ENCODE results near the gene ESYT3. TPM values are rescaled to one million over a fixed set of nuclear protein-coding genes. Genes with fewer than 3 reads are reported as not detected.

The ESYT3 gene
- total RNA-seq, 1 experiment from 2014 or later, result 6.3 TPM

DNA sequence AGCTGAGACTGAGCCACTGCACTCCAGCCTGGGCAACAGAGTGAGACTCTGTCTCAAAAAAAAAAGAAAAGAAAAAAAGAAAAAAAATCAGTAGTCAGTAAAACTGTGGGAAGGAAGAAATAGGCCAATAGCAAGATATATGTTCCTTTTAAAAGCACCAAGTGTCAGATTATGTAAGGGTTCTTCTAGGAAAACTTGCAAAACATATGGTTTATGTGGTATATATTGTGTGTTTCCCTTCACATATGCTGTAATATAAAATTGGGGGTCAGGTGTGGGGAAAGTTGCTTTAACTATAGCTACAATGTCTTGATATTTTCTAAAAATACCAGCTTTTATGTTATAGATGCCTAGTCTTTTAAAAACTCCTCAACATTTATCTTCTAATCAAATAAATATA is 64.6 kb downstream of the ESYT3 start:
- H3K9me3 ChIP-seq (ENCODE audit: control insufficient read depth, low read depth, low read length), result no peaks in the 10 kb centered on the region
- H2BK20ac ChIP-seq (ENCODE audit: low read depth, low read length, poor library complexity, severe bottlenecking), result no peak overlapping the region
- no peak overlapping the region for H2AFZ ChIP-seq (ENCODE audit: low read length)
- no peak overlapping the region for H2BK120ac ChIP-seq (ENCODE audit: low read depth, low read length, poor library complexity, severe bottlenecking)
- no peak overlapping the region for H3K4me3 Mint-ChIP-seq
- H3K9me3 Mint-ChIP-seq, result no peaks in the 10 kb centered on the region
- H4K91ac ChIP-seq (ENCODE audit: insufficient read length, low read depth, low read length), result no peak overlapping the region
- H3K27me3 ChIP-seq (ENCODE audit: insufficient read depth, low read length), result no peaks in the 10 kb centered on the region
- H2BK15ac ChIP-seq (ENCODE audit: low read depth, low read length), result no peak overlapping the region
- H4K20me1 ChIP-seq (ENCODE audit: control insufficient read depth, insufficient read depth, insufficient read length), result no peaks in the 10 kb centered on the region
- no peak overlapping the region for H3K18ac ChIP-seq (ENCODE audit: insufficient read length, low read depth, low read length)
- peaks cover 6% of the 10 kb centered on the region; the same call in 1 of the 2 replicates for H3K4me1 ChIP-seq (ENCODE audit: insufficient read depth, low read length)
- H3K36me3 Mint-ChIP-seq (ENCODE audit: insufficient read depth in 1 of 3, low read depth in 3 of 3), result peaks cover 0 to 8% (median 7%) of the 10 kb centered on the region in 3 experiments; a peak in 5 of 7 replicates
- H3K14ac ChIP-seq (ENCODE audit: insufficient read depth, low read length), result no peak overlapping the region
- no peak overlapping the region for H2BK5ac ChIP-seq (ENCODE audit: insufficient read length, low read length)
- no peak overlapping the region for H3T11ph ChIP-seq (ENCODE audit: low read length)
- TF ChIP-seq, protein P1, sequence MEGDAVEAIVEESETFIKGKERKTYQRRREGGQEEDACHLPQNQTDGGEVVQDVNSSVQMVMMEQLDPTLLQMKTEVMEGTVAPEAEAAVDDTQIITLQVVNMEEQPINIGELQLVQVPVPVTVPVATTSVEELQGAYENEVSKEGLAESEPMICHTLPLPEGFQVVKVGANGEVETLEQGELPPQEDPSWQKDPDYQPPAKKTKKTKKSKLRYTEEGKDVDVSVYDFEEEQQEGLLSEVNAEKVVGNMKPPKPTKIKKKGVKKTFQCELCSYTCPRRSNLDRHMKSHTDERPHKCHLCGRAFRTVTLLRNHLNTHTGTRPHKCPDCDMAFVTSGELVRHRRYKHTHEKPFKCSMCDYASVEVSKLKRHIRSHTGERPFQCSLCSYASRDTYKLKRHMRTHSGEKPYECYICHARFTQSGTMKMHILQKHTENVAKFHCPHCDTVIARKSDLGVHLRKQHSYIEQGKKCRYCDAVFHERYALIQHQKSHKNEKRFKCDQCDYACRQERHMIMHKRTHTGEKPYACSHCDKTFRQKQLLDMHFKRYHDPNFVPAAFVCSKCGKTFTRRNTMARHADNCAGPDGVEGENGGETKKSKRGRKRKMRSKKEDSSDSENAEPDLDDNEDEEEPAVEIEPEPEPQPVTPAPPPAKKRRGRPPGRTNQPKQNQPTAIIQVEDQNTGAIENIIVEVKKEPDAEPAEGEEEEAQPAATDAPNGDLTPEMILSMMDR (conservative IDR thresholded peaks at IDR 0.05), result no peak
- no peak overlapping the region for H3K23ac ChIP-seq (ENCODE audit: insufficient read length, low read depth, low read length)
- no peak overlapping the region for H3K27ac ChIP-seq (ENCODE audit: insufficient read length, low read depth, low read length)
- no peak overlapping the region for H2BK12ac ChIP-seq (ENCODE audit: insufficient read length, low read depth, low read length)
- DNase-seq, result no peak
- no peak overlapping the region for H3K27ac Mint-ChIP-seq
- no peaks in the 10 kb centered on the region for H3K27me3 Mint-ChIP-seq (ENCODE audit: low read depth)
- H3K79me1 ChIP-seq (ENCODE audit: insufficient read depth, low read depth, low read length, poor library complexity, severe bottlenecking), result no peaks in the 10 kb centered on the region
- peaks cover 12% of the 10 kb centered on the region in 2 experiments for H3K4me1 Mint-ChIP-seq
- no peaks in the 10 kb centered on the region for H3K23me2 ChIP-seq (ENCODE audit: insufficient read length, low read depth, low read length, poor library complexity, severe bottlenecking)
- H2AK5ac ChIP-seq (ENCODE audit: insufficient read length, low read length), result no peak overlapping the region
- H3K4ac ChIP-seq (ENCODE audit: low read depth, low read length), result no peak overlapping the region
- no peak overlapping the region for H3K4me2 ChIP-seq (ENCODE audit: insufficient read depth, insufficient read length, low read length)
- no peak overlapping the region for H4K5ac ChIP-seq (ENCODE audit: insufficient read length, low read depth, low read length)
- no peak overlapping the region for H3K9ac ChIP-seq (ENCODE audit: extremely low read depth, insufficient read length, low read length)
- no peak overlapping the region for H4K8ac ChIP-seq (replicated peaks; ENCODE audit: insufficient read length, low read depth, low read length)
- H3K79me2 ChIP-seq (ENCODE audit: insufficient read depth, low read length), result no peaks in the 10 kb centered on the region
- no peak overlapping the region for H3K56ac ChIP-seq (ENCODE audit: insufficient read length, low read depth, low read length)
